ENCODE measurements around the gene SPEF1. TPM values are rescaled to one million over a fixed set of nuclear protein-coding genes. Genes with fewer than 3 reads are reported as not detected.

SPEF1 gene
- total and polyA plus RNA-seq, 2 of the 13 experiments (the other 11 are each of a cell fraction or from before 2014, with no cell fraction given): 0.11 to 0.27 TPM

GRCh38 chr20:3781153-3781910 lies at the start of gene SPEF1 (continued):
- TF ChIP-seq FUBP1 (CRISPR knock-in tag; IDR thresholded peaks at IDR 0.05; ENCODE audit: borderline replicate concordance): no peak
- 0 out of 2 replicates have a peak, but pooled peaks have one; percentile 8 for TF ChIP-seq TRAFD1 (CRISPR knock-in tag; IDR thresholded peaks at IDR 0.05; ENCODE audit: borderline replicate concordance)
- TF ChIP-seq ZNF530 (CRISPR knock-in tag; IDR thresholded peaks at IDR 0.05; ENCODE audit: low read depth): no peak
- no peak for TF ChIP-seq ZNF850 (CRISPR knock-in tag; conservative IDR thresholded peaks at IDR 0.05)
- TF ChIP-seq SP140L (CRISPR knock-in tag; IDR thresholded peaks at IDR 0.05; ENCODE audit: borderline replicate concordance): no peak
- TF ChIP-seq KLF16 (CRISPR knock-in tag; IDR thresholded peaks at IDR 0.05): no peak
- no peak for TF ChIP-seq PAF1 (CRISPR knock-in tag; IDR thresholded peaks at IDR 0.05)
- TF ChIP-seq CEBPZ (IDR thresholded peaks at IDR 0.05; ENCODE audit: low read length): no peak
- TF ChIP-seq ZNF292 (CRISPR knock-in tag; IDR thresholded peaks at IDR 0.05; ENCODE audit: borderline replicate concordance, low read depth): no peak
- 0 out of 2 replicates have a peak, but pooled peaks have one; percentile 43 for TF ChIP-seq ZBED4 (CRISPR knock-in tag; IDR thresholded peaks at IDR 0.05; ENCODE audit: borderline replicate concordance)
- no peak for TF ChIP-seq HES4 (CRISPR knock-in tag; IDR thresholded peaks at IDR 0.05; ENCODE audit: borderline replicate concordance)
- TF ChIP-seq TBL1XR1 (IDR thresholded peaks at IDR 0.05; ENCODE audit: borderline replicate concordance, low read length, partially characterized antibody): no peak
